HG02623 (cell line): ENCODE data around the gene TMEM163.
"Not testable (repeated sequence)": the region's sequence is repeated elsewhere in the genome, so short reads cannot be mapped to it uniquely, and the experiment has no call there.

ENCODE experiments used
- ATAC-seq: cut with Tn5 transposase; IDR thresholded peaks from one replicate; pipeline ENCODE4 v1.9.1; 2021; ENCODE audit warnings: moderate library complexity; ENCODE audit not compliant: unreplicated experiment

The TMEM163 gene

GRCh38 chr2:134493797-134494196 is 225.0 kb downstream of the TMEM163 start:
- no peak for ATAC-seq

GRCh38 chr2:134491771-134492441 is 226.9 kb downstream of the TMEM163 start:
- ATAC-seq: no peak

- ATAC-seq: no peak
Observed at GRCh38 chr2:134491022-134491421, 227.8 kb downstream of the TMEM163 start.

- ATAC-seq: no peak
Observed at GRCh38 chr2:134490559-134490958, 228.2 kb downstream of the TMEM163 start.

GRCh38 chr2:134489732-134490384 is 228.9 kb downstream of the TMEM163 start:
- no peak for ATAC-seq

GRCh38 chr2:134482766-134483340 is 235.9 kb downstream of the TMEM163 start:
- no peak for ATAC-seq

- ATAC-seq: no peak
Observed at GRCh38 chr2:134482131-134482723, 236.6 kb downstream of the TMEM163 start.

GRCh38 chr2:134479696-134480330 is 239.0 kb downstream of the TMEM163 start:
- ATAC-seq: no peak

GRCh38 chr2:134476982-134477381 is 241.8 kb downstream of the TMEM163 start:
- ATAC-seq: not testable (repeated sequence)

- no peak for ATAC-seq
Observed at GRCh38 chr2:134470561-134471168, 248.1 kb downstream of the TMEM163 start.

- no peak for ATAC-seq
Observed at GRCh38 chr2:134469516-134470115, 249.2 kb downstream of the TMEM163 start.

- ATAC-seq: no peak
Observed at GRCh38 chr2:134468776-134469175, 250.0 kb downstream of the TMEM163 start.

GRCh38 chr2:134468164-134468563 is 250.6 kb downstream of the TMEM163 start:
- ATAC-seq: no peak

- ATAC-seq: no peak
Observed at GRCh38 chr2:134466141-134466540, 252.7 kb downstream of the TMEM163 start.

- no peak for ATAC-seq
Observed at GRCh38 chr2:134465228-134466105, 253.3 kb downstream of the TMEM163 start.

GRCh38 chr2:134463699-134464022 is 255.1 kb downstream of the TMEM163 start:
- no peak for ATAC-seq

- no peak for ATAC-seq
Observed at GRCh38 chr2:134462791-134463698, 255.8 kb downstream of the TMEM163 start.

- no peak for ATAC-seq
Observed at GRCh38 chr2:134462275-134462674, 256.5 kb downstream of the TMEM163 start.

GRCh38 chr2:134461511-134461910 is 257.3 kb downstream of the TMEM163 start:
- ATAC-seq: no peak
